ENCODE data around the gene SIK3. TPM values are rescaled to one million over a fixed set of nuclear protein-coding genes. Genes with fewer than 3 reads are reported as not detected.

Gene SIK3
- total and polyA plus RNA-seq, 2 experiments from 2014 or later, result 6.1 to 33.9 TPM

DNA sequence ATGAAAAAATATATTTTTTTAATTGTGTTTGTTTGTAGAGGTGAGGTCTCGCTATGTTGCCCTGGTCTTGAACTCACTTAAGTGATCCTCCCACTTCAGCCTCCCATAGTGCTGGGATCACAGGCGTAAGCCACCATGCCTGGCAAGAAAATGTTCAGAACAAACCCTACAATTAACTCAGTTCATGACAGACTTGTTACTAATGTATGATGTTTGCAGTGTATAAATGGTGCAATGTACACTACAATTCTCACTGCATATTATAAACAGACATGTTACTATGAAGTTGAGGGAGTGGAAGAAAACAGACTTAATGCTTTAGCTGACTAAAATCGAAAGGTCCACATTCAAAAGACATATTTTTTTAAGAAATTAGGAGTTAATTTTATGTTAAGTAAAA is 59.0 kb downstream of the SIK3 start (continued):
- TF ChIP-seq CTCF (conservative IDR thresholded peaks at IDR 0.05; ENCODE audit: low read depth in 2 of 2) (no peak), EZH2 (IDR thresholded peaks at IDR 0.05; ENCODE audit: low read depth, unreplicated experiment) (no peak), ZNF331 (CRISPR knock-in tag; IDR thresholded peaks at IDR 0.05; ENCODE audit: low read depth) (no peak), ZNF114 (CRISPR knock-in tag; IDR thresholded peaks at IDR 0.05) (no peak), POLR2AphosphoS5 (IDR thresholded peaks at IDR 0.05; ENCODE audit: low read depth) (no peak)

DNA sequence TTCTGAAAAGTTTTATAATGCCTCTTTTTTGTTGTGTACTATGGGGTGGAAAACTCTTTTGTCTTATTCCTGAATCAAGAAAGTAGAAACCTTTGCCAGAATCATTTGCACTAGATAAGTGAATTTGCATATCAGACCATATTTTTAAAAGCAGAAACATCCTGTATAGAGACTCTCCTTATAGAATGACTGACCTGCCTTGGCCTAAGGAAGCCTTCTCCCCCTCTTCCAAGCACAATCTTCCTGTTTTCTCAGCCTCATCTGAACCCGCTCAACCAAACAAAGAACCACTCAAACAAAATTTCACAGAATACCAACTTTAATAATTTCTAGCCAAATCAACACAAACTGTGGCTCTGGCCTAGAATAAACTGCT is 60.3 kb downstream of the SIK3 start:
- no peaks in the 10 kb centered on the region for H3K9me3 Mint-ChIP-seq
- H3K27ac ChIP-seq (ENCODE audit: low read depth), result no peak overlapping the region
- H3K4me3 ChIP-seq, result no peak overlapping the region
- no peak for ATAC-seq
- H3K4me1 ChIP-seq (ENCODE audit: insufficient read depth), result peaks cover 16% of the 10 kb centered on the region; the same call in 1 of the 2 replicates
- H3K27me3 Mint-ChIP-seq (ENCODE audit: insufficient read depth, low read depth, poor library complexity), result no peaks in the 10 kb centered on the region
- peaks cover 67% of the 10 kb centered on the region for H3K79me2 ChIP-seq (replicated peaks; ENCODE audit: insufficient read depth)
- H3K27ac Mint-ChIP-seq, result peak overlapping the region; percentile 27
- H3K4me2 ChIP-seq, result 0 out of 2 replicates have a peak overlapping the region, but pooled peaks have one; percentile 3
- H3K36me3 Mint-ChIP-seq (ENCODE audit: low read depth), result no peaks in the 10 kb centered on the region
- no peaks in the 10 kb centered on the region for H3F3A ChIP-seq (replicated peaks; ENCODE audit: low read depth)
- H3K36me3 ChIP-seq (ENCODE audit: insufficient read depth), result no peaks in the 10 kb centered on the region
- no peaks in the 10 kb centered on the region for H3K9me2 ChIP-seq (ENCODE audit: insufficient read depth)
- H3K4me3 Mint-ChIP-seq, result no peak overlapping the region
- H3K4me1 Mint-ChIP-seq, result peaks cover 21% of the 10 kb centered on the region
- H4K20me1 ChIP-seq (replicated peaks; ENCODE audit: insufficient read depth), result peaks cover 8% of the 10 kb centered on the region
- H2AFZ ChIP-seq, result no peak overlapping the region
- no peak for DNase-seq (ENCODE audit: low spot score)
- no peaks in the 10 kb centered on the region for H3K27me3 ChIP-seq (ENCODE audit: insufficient read depth)
- TF ChIP-seq ZNF114 (CRISPR knock-in tag; IDR thresholded peaks at IDR 0.05), result no peak
- TF ChIP-seq ZNF331 (CRISPR knock-in tag; IDR thresholded peaks at IDR 0.05; ENCODE audit: low read depth), result no peak
- TF ChIP-seq, protein P1, sequence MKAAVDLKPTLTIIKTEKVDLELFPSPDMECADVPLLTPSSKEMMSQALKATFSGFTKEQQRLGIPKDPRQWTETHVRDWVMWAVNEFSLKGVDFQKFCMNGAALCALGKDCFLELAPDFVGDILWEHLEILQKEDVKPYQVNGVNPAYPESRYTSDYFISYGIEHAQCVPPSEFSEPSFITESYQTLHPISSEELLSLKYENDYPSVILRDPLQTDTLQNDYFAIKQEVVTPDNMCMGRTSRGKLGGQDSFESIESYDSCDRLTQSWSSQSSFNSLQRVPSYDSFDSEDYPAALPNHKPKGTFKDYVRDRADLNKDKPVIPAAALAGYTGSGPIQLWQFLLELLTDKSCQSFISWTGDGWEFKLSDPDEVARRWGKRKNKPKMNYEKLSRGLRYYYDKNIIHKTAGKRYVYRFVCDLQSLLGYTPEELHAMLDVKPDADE (IDR thresholded peaks at IDR 0.05), result no peak
- TF ChIP-seq ZNF462 (CRISPR knock-in tag; IDR thresholded peaks at IDR 0.05), result no peak
- no peak for TF ChIP-seq EZH2phosphoT487 (IDR thresholded peaks at IDR 0.05; ENCODE audit: unreplicated experiment)
- TF ChIP-seq, protein P2, sequence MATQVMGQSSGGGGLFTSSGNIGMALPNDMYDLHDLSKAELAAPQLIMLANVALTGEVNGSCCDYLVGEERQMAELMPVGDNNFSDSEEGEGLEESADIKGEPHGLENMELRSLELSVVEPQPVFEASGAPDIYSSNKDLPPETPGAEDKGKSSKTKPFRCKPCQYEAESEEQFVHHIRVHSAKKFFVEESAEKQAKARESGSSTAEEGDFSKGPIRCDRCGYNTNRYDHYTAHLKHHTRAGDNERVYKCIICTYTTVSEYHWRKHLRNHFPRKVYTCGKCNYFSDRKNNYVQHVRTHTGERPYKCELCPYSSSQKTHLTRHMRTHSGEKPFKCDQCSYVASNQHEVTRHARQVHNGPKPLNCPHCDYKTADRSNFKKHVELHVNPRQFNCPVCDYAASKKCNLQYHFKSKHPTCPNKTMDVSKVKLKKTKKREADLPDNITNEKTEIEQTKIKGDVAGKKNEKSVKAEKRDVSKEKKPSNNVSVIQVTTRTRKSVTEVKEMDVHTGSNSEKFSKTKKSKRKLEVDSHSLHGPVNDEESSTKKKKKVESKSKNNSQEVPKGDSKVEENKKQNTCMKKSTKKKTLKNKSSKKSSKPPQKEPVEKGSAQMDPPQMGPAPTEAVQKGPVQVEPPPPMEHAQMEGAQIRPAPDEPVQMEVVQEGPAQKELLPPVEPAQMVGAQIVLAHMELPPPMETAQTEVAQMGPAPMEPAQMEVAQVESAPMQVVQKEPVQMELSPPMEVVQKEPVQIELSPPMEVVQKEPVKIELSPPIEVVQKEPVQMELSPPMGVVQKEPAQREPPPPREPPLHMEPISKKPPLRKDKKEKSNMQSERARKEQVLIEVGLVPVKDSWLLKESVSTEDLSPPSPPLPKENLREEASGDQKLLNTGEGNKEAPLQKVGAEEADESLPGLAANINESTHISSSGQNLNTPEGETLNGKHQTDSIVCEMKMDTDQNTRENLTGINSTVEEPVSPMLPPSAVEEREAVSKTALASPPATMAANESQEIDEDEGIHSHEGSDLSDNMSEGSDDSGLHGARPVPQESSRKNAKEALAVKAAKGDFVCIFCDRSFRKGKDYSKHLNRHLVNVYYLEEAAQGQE (IDR thresholded peaks at IDR 0.05; ENCODE audit: unreplicated experiment), result no peak
- TF ChIP-seq CTCF (conservative IDR thresholded peaks at IDR 0.05; ENCODE audit: low read depth in 2 of 2), result no peak
- TF ChIP-seq JUNB (IDR thresholded peaks at IDR 0.05; ENCODE audit: unreplicated experiment), result no peak

Measured in GM23338 (cell line).